ENCODE measurements around the gene STX18. TPM values are rescaled to one million over a fixed set of nuclear protein-coding genes. Genes with fewer than 3 reads are reported as not detected.
A peak's percentile ranks its signal among the peaks of the same experiment; 100 is the strongest.

STX18 gene
- total RNA-seq, 1 donor from 2014 or later = 33.9 TPM

GRCh38 chr4:4392501-4393183 is 149.2 kb downstream of the STX18 start:
- TF ChIP-seq EZH2 (IDR thresholded peaks at IDR 0.05) (no peak), EZH2phosphoT487 (IDR thresholded peaks at IDR 0.05) (no peak)
- TF ChIP-seq, protein P1, sequence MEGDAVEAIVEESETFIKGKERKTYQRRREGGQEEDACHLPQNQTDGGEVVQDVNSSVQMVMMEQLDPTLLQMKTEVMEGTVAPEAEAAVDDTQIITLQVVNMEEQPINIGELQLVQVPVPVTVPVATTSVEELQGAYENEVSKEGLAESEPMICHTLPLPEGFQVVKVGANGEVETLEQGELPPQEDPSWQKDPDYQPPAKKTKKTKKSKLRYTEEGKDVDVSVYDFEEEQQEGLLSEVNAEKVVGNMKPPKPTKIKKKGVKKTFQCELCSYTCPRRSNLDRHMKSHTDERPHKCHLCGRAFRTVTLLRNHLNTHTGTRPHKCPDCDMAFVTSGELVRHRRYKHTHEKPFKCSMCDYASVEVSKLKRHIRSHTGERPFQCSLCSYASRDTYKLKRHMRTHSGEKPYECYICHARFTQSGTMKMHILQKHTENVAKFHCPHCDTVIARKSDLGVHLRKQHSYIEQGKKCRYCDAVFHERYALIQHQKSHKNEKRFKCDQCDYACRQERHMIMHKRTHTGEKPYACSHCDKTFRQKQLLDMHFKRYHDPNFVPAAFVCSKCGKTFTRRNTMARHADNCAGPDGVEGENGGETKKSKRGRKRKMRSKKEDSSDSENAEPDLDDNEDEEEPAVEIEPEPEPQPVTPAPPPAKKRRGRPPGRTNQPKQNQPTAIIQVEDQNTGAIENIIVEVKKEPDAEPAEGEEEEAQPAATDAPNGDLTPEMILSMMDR (IDR thresholded peaks at IDR 0.05) = no peak
- Histone ChIP-seq H3F3A (ENCODE audit: low read depth) (peaks cover 4% of the 10 kb centered on the region), H2AFZ (replicated peaks) (no peak overlapping the region), H3K27me3 (peaks cover 43% of the 10 kb centered on the region), H3K36me3 (no peaks in the 10 kb centered on the region), H3K9me3 (ENCODE audit: low read depth) (no peaks in the 10 kb centered on the region), H4K20me1 (ENCODE audit: low read depth) (peaks cover 30% of the 10 kb centered on the region), H3K27ac (no peak overlapping the region), H3K4me3 (no peak overlapping the region), H3K9ac (no peak overlapping the region), H3K4me2 (no peak overlapping the region), H3K79me2 (ENCODE audit: low read depth) (no peaks in the 10 kb centered on the region), H3K4me1 (peaks cover 16% of the 10 kb centered on the region)
- Mint-ChIP-seq H3K27ac (no peak overlapping the region), H3K9me3 (no peaks in the 10 kb centered on the region), H3K4me3 (no peak overlapping the region), H3K27me3 (ENCODE audit: insufficient read depth, low read depth) (peaks cover 35% of the 10 kb centered on the region), H3K36me3 (peaks cover 3% of the 10 kb centered on the region), H3K4me1 (peaks cover 33% of the 10 kb centered on the region)
- DNase-seq (ENCODE audit: low spot score) = no peak

DNA sequence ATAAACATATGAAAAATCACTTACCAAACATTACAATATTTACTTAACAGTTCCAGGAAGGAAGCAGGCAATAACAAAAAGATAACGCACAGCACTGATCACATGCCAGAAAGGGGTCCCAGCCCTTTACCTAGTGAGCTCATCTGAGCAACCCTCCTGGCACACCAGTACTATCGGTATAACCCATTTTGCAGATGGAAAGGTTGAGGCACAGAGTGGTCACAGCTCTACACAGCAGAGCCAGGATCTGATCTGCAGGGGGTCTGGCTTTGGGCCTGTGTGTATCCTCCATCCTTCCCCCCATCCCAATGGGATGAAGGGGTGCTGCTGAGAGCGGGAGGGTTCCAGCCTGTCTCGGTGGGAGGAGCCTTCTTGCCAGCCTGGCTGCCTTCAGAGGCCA is 150.0 kb downstream of the STX18 start:
- H2AFZ ChIP-seq (replicated peaks) = no peak overlapping the region
- Mint-ChIP-seq H3K4me1 (peaks cover 28% of the 10 kb centered on the region), H3K27ac (peak overlapping the region; percentile 67), H3K4me3 (no peak overlapping the region), H3K36me3 (peaks cover 3% of the 10 kb centered on the region), H3K27me3 (ENCODE audit: insufficient read depth, low read depth) (peaks cover 35% of the 10 kb centered on the region), H3K9me3 (no peaks in the 10 kb centered on the region)
- peaks cover 4% of the 10 kb centered on the region for H3F3A ChIP-seq (ENCODE audit: low read depth)
- TF ChIP-seq, protein P1 (IDR thresholded peaks at IDR 0.05) = no peak
- TF ChIP-seq EZH2 (IDR thresholded peaks at IDR 0.05) = no peak
- no peak for TF ChIP-seq EZH2phosphoT487 (IDR thresholded peaks at IDR 0.05)
- H3K27ac ChIP-seq = no peak overlapping the region
- no peaks in the 10 kb centered on the region for H3K9me3 ChIP-seq (ENCODE audit: low read depth)
- H3K27me3 ChIP-seq = peaks cover 49% of the 10 kb centered on the region
- DNase-seq (ENCODE audit: low spot score) = no peak
- H4K20me1 ChIP-seq (ENCODE audit: low read depth) = peaks cover 30% of the 10 kb centered on the region
- no peaks in the 10 kb centered on the region for H3K79me2 ChIP-seq (ENCODE audit: low read depth)
- H3K9ac ChIP-seq = no peak overlapping the region
- H3K4me3 ChIP-seq = no peak overlapping the region
- no peaks in the 10 kb centered on the region for H3K36me3 ChIP-seq
- no peak overlapping the region for H3K4me2 ChIP-seq
- H3K4me1 ChIP-seq = peaks cover 19% of the 10 kb centered on the region

GRCh38 chr4:4390515-4391240 is 151.2 kb downstream of the STX18 start:
- H3K9me3 ChIP-seq (ENCODE audit: low read depth) = no peaks in the 10 kb centered on the region
- peaks cover 16% of the 10 kb centered on the region for H3K4me1 Mint-ChIP-seq
- H3K36me3 ChIP-seq = no peaks in the 10 kb centered on the region
- no peak overlapping the region for H3K4me2 ChIP-seq
- no peaks in the 10 kb centered on the region for H3K79me2 ChIP-seq (ENCODE audit: low read depth)
- H3K4me3 Mint-ChIP-seq = no peak overlapping the region
- no peak overlapping the region for H3K27ac ChIP-seq
- no peaks in the 10 kb centered on the region for H3K9me3 Mint-ChIP-seq
- no peak overlapping the region for H2AFZ ChIP-seq (replicated peaks)
- H4K20me1 ChIP-seq (ENCODE audit: low read depth) = peaks cover 23% of the 10 kb centered on the region
- H3K9ac ChIP-seq = no peak overlapping the region
- peaks cover 54% of the 10 kb centered on the region for H3K27me3 ChIP-seq
- H3K4me3 ChIP-seq = no peak overlapping the region
- peaks cover 22% of the 10 kb centered on the region for H3K4me1 ChIP-seq
- no peak for DNase-seq (ENCODE audit: low spot score)
- peaks cover 36% of the 10 kb centered on the region for H3K27me3 Mint-ChIP-seq (ENCODE audit: insufficient read depth, low read depth)
- peaks cover 4% of the 10 kb centered on the region for H3F3A ChIP-seq (ENCODE audit: low read depth)
- TF ChIP-seq, protein P1 (IDR thresholded peaks at IDR 0.05) = no peak
- TF ChIP-seq EZH2phosphoT487 (IDR thresholded peaks at IDR 0.05) (no peak), EZH2 (IDR thresholded peaks at IDR 0.05) (no peak)
- peaks cover 3% of the 10 kb centered on the region for H3K36me3 Mint-ChIP-seq
- H3K27ac Mint-ChIP-seq = no peak overlapping the region

All from neural progenitor cell (in vitro differentiated cells).